ENCODE measurements around the gene CDK8.

Gene CDK8

DNA sequence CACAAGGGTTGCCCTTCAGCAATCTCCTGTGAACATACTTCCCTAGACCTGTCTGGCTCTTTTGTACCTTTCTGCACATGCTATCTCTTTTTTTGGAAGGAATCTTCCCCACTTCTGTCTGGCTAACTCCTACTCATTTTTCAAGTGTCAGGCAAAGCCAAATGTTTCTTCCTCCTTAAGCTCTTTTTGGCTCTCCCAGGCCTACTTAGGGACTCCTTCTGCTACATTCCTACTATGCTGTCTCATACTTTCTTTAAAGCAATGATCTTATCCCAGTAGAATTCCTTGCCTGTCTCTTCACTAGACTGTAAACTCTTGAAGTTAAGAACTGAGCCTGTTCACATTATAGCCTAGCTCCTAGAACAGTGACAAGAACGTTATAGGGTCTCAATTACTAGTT is 188.6 kb downstream of the CDK8 start:
- WGBS: no CpG with 5 or more reads among the region's 1 CpG

GRCh38 chr13:26445092-26445491 is 191.2 kb downstream of the CDK8 start:
- no peak for DNase-seq
- no peak overlapping the region for H3K23ac ChIP-seq (ENCODE audit: low read length in 2 of 2)
- H3K4ac ChIP-seq (ENCODE audit: low read depth in 1 of 2, low read length in 2 of 2): no peak overlapping the region
- no peak overlapping the region for H2BK12ac ChIP-seq (ENCODE audit: low read length in 2 of 2)
- H3K27me3 ChIP-seq (ENCODE audit: control insufficient read depth in 1 of 2, insufficient read depth in 1 of 2, low read length in 2 of 2): peaks cover 0 to 6% of the 10 kb centered on the region in 2 experiments
- no CpG with 5 or more reads among the region's 3 CpGs for WGBS
- no peak overlapping the region for H2BK5ac ChIP-seq (ENCODE audit: low read depth, low read length, poor library complexity, severe bottlenecking)
- no peak overlapping the region for H4K8ac ChIP-seq (ENCODE audit: low read length)
- H3K4me2 ChIP-seq (ENCODE audit: low read length, poor library complexity, severe bottlenecking): no peak overlapping the region
- H2AFZ ChIP-seq (ENCODE audit: low read depth, low read length): no peak overlapping the region
- no peaks in the 10 kb centered on the region for H3K36me3 ChIP-seq (ENCODE audit: control insufficient read depth in 1 of 2, insufficient read depth in 2 of 2, low read depth in 1 of 2, low read length in 2 of 2)
- no peak overlapping the region for H2BK15ac ChIP-seq (ENCODE audit: low read depth, poor library complexity, severe bottlenecking)
- H2BK120ac ChIP-seq (ENCODE audit: low read depth, low read length): no peak overlapping the region
- no peak overlapping the region for H4K91ac ChIP-seq (ENCODE audit: low read length)
- no peak overlapping the region for H2AK5ac ChIP-seq (ENCODE audit: low read length, severe bottlenecking)
- H3K14ac ChIP-seq (ENCODE audit: low read length in 2 of 2): no peak overlapping the region
- no peaks in the 10 kb centered on the region for H3K4me1 ChIP-seq (ENCODE audit: control insufficient read depth, insufficient read depth, low read depth, low read length)
- no peak overlapping the region for H3K18ac ChIP-seq (ENCODE audit: low read depth in 1 of 2, low read length in 2 of 2)
- H3K9ac ChIP-seq (ENCODE audit: low read length): no peak overlapping the region
- H3K27ac ChIP-seq (ENCODE audit: low read length, poor library complexity, severe bottlenecking): no peak overlapping the region
- H3K4me3 ChIP-seq (ENCODE audit: insufficient read depth in 1 of 2, low read depth in 1 of 2, low read length in 2 of 2): no peak overlapping the region
- no peaks in the 10 kb centered on the region for H3K79me1 ChIP-seq (replicated peaks; ENCODE audit: low read length, poor library complexity, severe bottlenecking)
- H3K9me3 ChIP-seq (ENCODE audit: control insufficient read depth, low read length): no peaks in the 10 kb centered on the region

More for the DNA sequence above, 188.6 kb downstream of the CDK8 start:
- Histone ChIP-seq H2AK5ac (ENCODE audit: low read length, severe bottlenecking) (no peak overlapping the region), H3K18ac (ENCODE audit: low read depth in 1 of 2, low read length in 2 of 2) (no peak overlapping the region), H3K23ac (ENCODE audit: low read length in 2 of 2) (no peak overlapping the region), H2AFZ (ENCODE audit: low read depth, low read length) (no peak overlapping the region), H4K8ac (ENCODE audit: low read length) (no peak overlapping the region), H2BK5ac (ENCODE audit: low read depth, low read length, poor library complexity, severe bottlenecking) (no peak overlapping the region), H3K4ac (ENCODE audit: low read depth in 1 of 2, low read length in 2 of 2) (no peak overlapping the region), H3K4me2 (ENCODE audit: low read length, poor library complexity, severe bottlenecking) (no peak overlapping the region), H3K36me3 (ENCODE audit: control insufficient read depth in 1 of 2, insufficient read depth in 2 of 2, low read depth in 1 of 2, low read length in 2 of 2) (no peaks in the 10 kb centered on the region), H3K27me3 (ENCODE audit: control insufficient read depth in 1 of 2, insufficient read depth in 1 of 2, low read length in 2 of 2) (peaks cover 0 to 6% of the 10 kb centered on the region in 2 experiments), H3K4me1 (ENCODE audit: control insufficient read depth, insufficient read depth, low read depth, low read length) (no peaks in the 10 kb centered on the region), H2BK120ac (ENCODE audit: low read depth, low read length) (no peak overlapping the region), H2BK12ac (ENCODE audit: low read length in 2 of 2) (no peak overlapping the region), H3K9me3 (ENCODE audit: control insufficient read depth, low read length) (peaks cover 15% of the 10 kb centered on the region), H3K27ac (ENCODE audit: low read length, poor library complexity, severe bottlenecking) (no peak overlapping the region), H3K4me3 (ENCODE audit: insufficient read depth in 1 of 2, low read depth in 1 of 2, low read length in 2 of 2) (no peak overlapping the region), H3K9ac (ENCODE audit: low read length) (peak overlapping the region; percentile 12), H3K79me1 (replicated peaks; ENCODE audit: low read length, poor library complexity, severe bottlenecking) (no peaks in the 10 kb centered on the region), H4K91ac (ENCODE audit: low read length) (no peak overlapping the region), H2BK15ac (ENCODE audit: low read depth, poor library complexity, severe bottlenecking) (no peak overlapping the region), H3K14ac (ENCODE audit: low read length in 2 of 2) (no peak overlapping the region)
- DNase-seq: peak; percentile 74

GRCh38 chr13:26446751-26447150 is 192.8 kb downstream of the CDK8 start:
- WGBS: 100% methylated on average over 1 of the region's 3 CpGs
- no peaks in the 10 kb centered on the region for H3K79me1 ChIP-seq (replicated peaks; ENCODE audit: low read length, poor library complexity, severe bottlenecking)
- H3K14ac ChIP-seq (ENCODE audit: low read length in 2 of 2): no peak overlapping the region

GRCh38 chr13:26448032-26448431 is 194.1 kb downstream of the CDK8 start:
- Histone ChIP-seq H4K91ac (ENCODE audit: low read length) (no peak overlapping the region), H3K18ac (ENCODE audit: low read depth in 1 of 2, low read length in 2 of 2) (no peak overlapping the region), H3K9ac (ENCODE audit: low read length) (no peak overlapping the region), H3K9me3 (ENCODE audit: control insufficient read depth, low read length) (no peaks in the 10 kb centered on the region), H3K4ac (ENCODE audit: low read depth in 1 of 2, low read length in 2 of 2) (no peak overlapping the region), H2BK5ac (ENCODE audit: low read depth, low read length, poor library complexity, severe bottlenecking) (no peak overlapping the region), H3K23ac (ENCODE audit: low read length in 2 of 2) (no peak overlapping the region), H3K27me3 (ENCODE audit: control insufficient read depth in 1 of 2, insufficient read depth in 1 of 2, low read length in 2 of 2) (peaks cover 0 to 6% of the 10 kb centered on the region in 2 experiments), H2BK12ac (ENCODE audit: low read length in 2 of 2) (no peak overlapping the region), H3K36me3 (ENCODE audit: control insufficient read depth in 1 of 2, insufficient read depth in 2 of 2, low read depth in 1 of 2, low read length in 2 of 2) (no peaks in the 10 kb centered on the region), H3K4me3 (ENCODE audit: insufficient read depth in 1 of 2, low read depth in 1 of 2, low read length in 2 of 2) (no peak overlapping the region), H3K79me1 (replicated peaks; ENCODE audit: low read length, poor library complexity, severe bottlenecking) (no peaks in the 10 kb centered on the region), H2BK15ac (ENCODE audit: low read depth, poor library complexity, severe bottlenecking) (no peak overlapping the region), H4K8ac (ENCODE audit: low read length) (no peak overlapping the region), H3K4me2 (ENCODE audit: low read length, poor library complexity, severe bottlenecking) (no peak overlapping the region), H3K14ac (ENCODE audit: low read length in 2 of 2) (no peak overlapping the region), H2BK120ac (ENCODE audit: low read depth, low read length) (no peak overlapping the region), H3K27ac (ENCODE audit: low read length, poor library complexity, severe bottlenecking) (no peak overlapping the region), H3K4me1 (ENCODE audit: control insufficient read depth, insufficient read depth, low read depth, low read length) (no peaks in the 10 kb centered on the region), H2AK5ac (ENCODE audit: low read length, severe bottlenecking) (no peak overlapping the region), H2AFZ (ENCODE audit: low read depth, low read length) (no peak overlapping the region)
- no peak for DNase-seq
- 100% methylated on average over 1 of the region's 2 CpGs for WGBS

More at GRCh38 chr13:26446751-26447150, 192.8 kb downstream of the CDK8 start:
- no peak overlapping the region for H3K4me2 ChIP-seq (ENCODE audit: low read length, poor library complexity, severe bottlenecking)
- H3K27ac ChIP-seq (ENCODE audit: low read length, poor library complexity, severe bottlenecking): no peak overlapping the region
- no peak overlapping the region for H4K8ac ChIP-seq (ENCODE audit: low read length)
- H3K9ac ChIP-seq (ENCODE audit: low read length): no peak overlapping the region
- H2BK5ac ChIP-seq (ENCODE audit: low read depth, low read length, poor library complexity, severe bottlenecking): no peak overlapping the region
- no peaks in the 10 kb centered on the region for H3K36me3 ChIP-seq (ENCODE audit: control insufficient read depth in 1 of 2, insufficient read depth in 2 of 2, low read depth in 1 of 2, low read length in 2 of 2)
- H3K27me3 ChIP-seq (ENCODE audit: control insufficient read depth in 1 of 2, insufficient read depth in 1 of 2, low read length in 2 of 2): peaks cover 0 to 6% of the 10 kb centered on the region in 2 experiments
- no peaks in the 10 kb centered on the region for H3K9me3 ChIP-seq (ENCODE audit: control insufficient read depth, low read length)
- no peak overlapping the region for H2BK12ac ChIP-seq (ENCODE audit: low read length in 2 of 2)
- no peak overlapping the region for H3K18ac ChIP-seq (ENCODE audit: low read depth in 1 of 2, low read length in 2 of 2)
- H2BK120ac ChIP-seq (ENCODE audit: low read depth, low read length): no peak overlapping the region
- no peak overlapping the region for H4K91ac ChIP-seq (ENCODE audit: low read length)
- no peaks in the 10 kb centered on the region for H3K4me1 ChIP-seq (ENCODE audit: control insufficient read depth, insufficient read depth, low read depth, low read length)
- H3K4me3 ChIP-seq (ENCODE audit: insufficient read depth in 1 of 2, low read depth in 1 of 2, low read length in 2 of 2): no peak overlapping the region
- no peak overlapping the region for H3K23ac ChIP-seq (ENCODE audit: low read length in 2 of 2)
- H2AFZ ChIP-seq (ENCODE audit: low read depth, low read length): no peak overlapping the region
- H2BK15ac ChIP-seq (ENCODE audit: low read depth, poor library complexity, severe bottlenecking): no peak overlapping the region
- no peak overlapping the region for H3K4ac ChIP-seq (ENCODE audit: low read depth in 1 of 2, low read length in 2 of 2)
- no peak for DNase-seq
- no peak overlapping the region for H2AK5ac ChIP-seq (ENCODE audit: low read length, severe bottlenecking)

Data from mesenchymal stem cell (in vitro differentiated cells and primary cell).